ENCODE data around the gene VAC14. TPM values are rescaled to one million over a fixed set of nuclear protein-coding genes. Genes with fewer than 3 reads are reported as not detected.
A peak's percentile ranks its signal among the peaks of the same experiment; 100 is the strongest.

VAC14 gene
- total RNA-seq, 1 donor from 2014 or later, result 36.3 TPM

- no peak overlapping the region for H3K4me3 Mint-ChIP-seq
- DNase-seq, result no peak
- peaks cover 6% of the 10 kb centered on the region for H3K36me3 Mint-ChIP-seq (ENCODE audit: low read depth)
- H3K27me3 Mint-ChIP-seq, result no peaks in the 10 kb centered on the region
- no peak overlapping the region for H3K27ac Mint-ChIP-seq
- no peaks in the 10 kb centered on the region for H3K9me3 Mint-ChIP-seq
- peaks cover 20% of the 10 kb centered on the region for H3K4me1 Mint-ChIP-seq
- intact Hi-C loops (cut with micrococcal nuclease), result no loop called here
Observed at GRCh38 chr16:70694088-70694867, 106.7 kb downstream of the VAC14 start.

GRCh38 chr16:70692873-70693671 lies 107.9 kb downstream of the VAC14 start:
- intact Hi-C loops (cut with micrococcal nuclease), result no loop called here
- Mint-ChIP-seq H3K27me3 (no peaks in the 10 kb centered on the region), H3K4me1 (peaks cover 20% of the 10 kb centered on the region)

GRCh38 chr16:70692130-70692872 lies 108.7 kb downstream of the VAC14 start:
- Mint-ChIP-seq H3K9me3 (no peaks in the 10 kb centered on the region), H3K27me3 (peaks cover 1% of the 10 kb centered on the region), H3K27ac (no peak overlapping the region), H3K4me1 (peaks cover 19% of the 10 kb centered on the region), H3K36me3 (ENCODE audit: low read depth) (peaks cover 4% of the 10 kb centered on the region), H3K4me3 (no peak overlapping the region)
- no peak for DNase-seq
- intact Hi-C loops (cut with micrococcal nuclease), result no loop called here

More at GRCh38 chr16:70692873-70693671, 107.9 kb downstream of the VAC14 start:
- no peak overlapping the region for H3K4me3 Mint-ChIP-seq
- no peaks in the 10 kb centered on the region for H3K9me3 Mint-ChIP-seq
- H3K36me3 Mint-ChIP-seq (ENCODE audit: low read depth), result peaks cover 4% of the 10 kb centered on the region
- H3K27ac Mint-ChIP-seq, result no peak overlapping the region
- no peak for DNase-seq

DNA sequence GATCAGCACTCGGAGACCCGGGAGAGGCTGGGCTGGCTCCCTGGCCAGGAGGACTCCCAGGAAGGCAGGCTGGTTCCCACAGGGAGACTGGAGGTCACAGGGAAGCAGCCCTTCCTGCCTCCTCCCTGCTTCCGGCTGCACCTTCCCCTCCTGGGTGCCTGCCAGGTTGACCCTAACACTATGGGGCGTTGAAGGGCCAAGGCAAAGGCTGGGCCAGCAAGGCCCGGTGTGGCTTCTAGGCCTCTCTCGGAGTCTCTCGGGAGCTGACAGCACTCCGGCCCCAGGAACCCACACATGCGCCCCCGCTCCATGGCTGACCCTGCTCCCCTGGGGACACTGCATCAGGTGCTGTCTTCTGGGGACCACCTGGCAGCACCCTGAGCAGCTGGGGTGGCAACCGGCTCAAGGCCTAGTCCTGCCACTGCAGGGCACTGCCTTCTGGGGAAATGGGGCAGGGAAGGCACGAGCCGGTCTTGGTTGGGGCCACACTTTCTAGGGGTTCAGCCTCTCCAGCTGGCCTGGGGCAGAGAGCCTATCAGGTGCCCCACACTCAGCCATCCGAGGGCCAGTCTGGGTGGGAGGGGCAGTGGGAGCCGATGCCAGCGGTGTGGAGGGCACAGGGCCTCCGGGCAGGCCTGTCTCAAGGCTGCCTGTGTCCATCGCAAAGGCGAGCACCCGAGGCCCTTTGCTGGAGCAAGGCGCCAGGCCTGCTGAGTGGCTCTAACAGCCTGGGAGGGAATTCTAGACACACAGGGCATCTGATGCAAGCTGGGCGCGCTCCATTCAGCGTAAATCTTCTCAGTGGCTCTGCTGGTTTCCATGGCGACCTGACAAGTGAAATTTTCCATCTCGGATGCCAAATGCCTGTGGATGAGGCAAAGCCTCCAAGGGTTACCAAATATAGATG lies 109.5 kb downstream of the VAC14 start:
- H3K9me3 Mint-ChIP-seq, result no peaks in the 10 kb centered on the region
- peaks cover 2% of the 10 kb centered on the region for H3K36me3 Mint-ChIP-seq (ENCODE audit: low read depth)
- H3K27me3 Mint-ChIP-seq, result peaks cover 4% of the 10 kb centered on the region
- H3K27ac Mint-ChIP-seq, result no peak overlapping the region
- DNase-seq, result no peak
- H3K4me1 Mint-ChIP-seq, result peaks cover 12% of the 10 kb centered on the region
- no peak overlapping the region for H3K4me3 Mint-ChIP-seq
- intact Hi-C loops (cut with micrococcal nuclease), result no loop called here

- intact Hi-C loops (cut with micrococcal nuclease), result no loop called here
- Mint-ChIP-seq H3K9me3 (no peaks in the 10 kb centered on the region), H3K4me3 (no peak overlapping the region), H3K36me3 (ENCODE audit: low read depth) (peaks cover under 1% of the 10 kb centered on the region), H3K27ac (no peak overlapping the region), H3K27me3 (peaks cover 8% of the 10 kb centered on the region), H3K4me1 (peaks cover under 1% of the 10 kb centered on the region)
- DNase-seq, result no peak
Observed at GRCh38 chr16:70689970-70690891, 110.7 kb downstream of the VAC14 start.

- Mint-ChIP-seq H3K27ac (no peak overlapping the region), H3K4me3 (no peak overlapping the region), H3K27me3 (peaks cover 14% of the 10 kb centered on the region), H3K9me3 (no peaks in the 10 kb centered on the region), H3K4me1 (no peaks in the 10 kb centered on the region), H3K36me3 (ENCODE audit: low read depth) (no peaks in the 10 kb centered on the region)
- intact Hi-C loops (cut with micrococcal nuclease), result no loop called here
- DNase-seq, result no peak
Observed at GRCh38 chr16:70689035-70689969, 111.7 kb downstream of the VAC14 start.

GRCh38 chr16:70688246-70688742 lies 112.7 kb downstream of the VAC14 start:
- H3K27ac Mint-ChIP-seq, result no peak overlapping the region
- intact Hi-C loops (cut with micrococcal nuclease), result no loop called here
- peaks cover 19% of the 10 kb centered on the region for H3K27me3 Mint-ChIP-seq

GRCh38 chr16:70687671-70688245 lies 113.2 kb downstream of the VAC14 start:
- H3K27ac Mint-ChIP-seq, result no peak overlapping the region
- H3K9me3 Mint-ChIP-seq, result no peaks in the 10 kb centered on the region
- intact Hi-C loops (cut with micrococcal nuclease), result no loop called here
- H3K36me3 Mint-ChIP-seq (ENCODE audit: low read depth), result no peaks in the 10 kb centered on the region
- no peak overlapping the region for H3K4me3 Mint-ChIP-seq
- no peak for DNase-seq
- H3K27me3 Mint-ChIP-seq, result peaks cover 21% of the 10 kb centered on the region
- H3K4me1 Mint-ChIP-seq, result no peaks in the 10 kb centered on the region

More at GRCh38 chr16:70688246-70688742, 112.7 kb downstream of the VAC14 start:
- no peaks in the 10 kb centered on the region for H3K36me3 Mint-ChIP-seq (ENCODE audit: low read depth)
- DNase-seq, result no peak
- H3K9me3 Mint-ChIP-seq, result no peaks in the 10 kb centered on the region
- H3K4me1 Mint-ChIP-seq, result no peaks in the 10 kb centered on the region
- H3K4me3 Mint-ChIP-seq, result no peak overlapping the region

DNA sequence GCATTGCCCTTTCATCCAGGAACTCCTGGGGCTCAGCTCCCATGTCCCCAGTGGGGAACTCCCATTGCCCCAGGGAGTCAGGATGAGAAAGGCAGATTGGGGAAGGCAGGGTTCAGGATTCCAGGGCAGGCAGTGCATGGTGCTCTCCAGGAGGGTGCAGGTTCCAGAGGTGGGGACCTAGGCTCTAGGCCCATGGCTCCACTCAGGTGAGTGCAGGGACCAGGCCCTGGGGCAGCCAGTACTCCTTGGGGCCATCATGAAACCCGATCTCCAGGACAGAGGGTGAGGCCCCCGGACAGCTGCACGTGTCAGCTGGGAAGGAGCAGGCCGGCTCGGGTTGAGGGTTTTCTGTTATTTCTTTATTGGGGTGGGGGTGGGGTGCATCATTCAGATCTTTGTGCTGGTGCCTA lies 113.9 kb downstream of the VAC14 start:
- H3K9me3 Mint-ChIP-seq, result no peaks in the 10 kb centered on the region
- DNase-seq, result no peak
- H3K4me1 Mint-ChIP-seq, result no peaks in the 10 kb centered on the region
- H3K4me3 Mint-ChIP-seq, result no peak overlapping the region
- no peaks in the 10 kb centered on the region for H3K36me3 Mint-ChIP-seq (ENCODE audit: low read depth)
- intact Hi-C loops (cut with micrococcal nuclease), result no loop called here
- no peak overlapping the region for H3K27ac Mint-ChIP-seq
- peaks cover 25% of the 10 kb centered on the region for H3K27me3 Mint-ChIP-seq

DNA sequence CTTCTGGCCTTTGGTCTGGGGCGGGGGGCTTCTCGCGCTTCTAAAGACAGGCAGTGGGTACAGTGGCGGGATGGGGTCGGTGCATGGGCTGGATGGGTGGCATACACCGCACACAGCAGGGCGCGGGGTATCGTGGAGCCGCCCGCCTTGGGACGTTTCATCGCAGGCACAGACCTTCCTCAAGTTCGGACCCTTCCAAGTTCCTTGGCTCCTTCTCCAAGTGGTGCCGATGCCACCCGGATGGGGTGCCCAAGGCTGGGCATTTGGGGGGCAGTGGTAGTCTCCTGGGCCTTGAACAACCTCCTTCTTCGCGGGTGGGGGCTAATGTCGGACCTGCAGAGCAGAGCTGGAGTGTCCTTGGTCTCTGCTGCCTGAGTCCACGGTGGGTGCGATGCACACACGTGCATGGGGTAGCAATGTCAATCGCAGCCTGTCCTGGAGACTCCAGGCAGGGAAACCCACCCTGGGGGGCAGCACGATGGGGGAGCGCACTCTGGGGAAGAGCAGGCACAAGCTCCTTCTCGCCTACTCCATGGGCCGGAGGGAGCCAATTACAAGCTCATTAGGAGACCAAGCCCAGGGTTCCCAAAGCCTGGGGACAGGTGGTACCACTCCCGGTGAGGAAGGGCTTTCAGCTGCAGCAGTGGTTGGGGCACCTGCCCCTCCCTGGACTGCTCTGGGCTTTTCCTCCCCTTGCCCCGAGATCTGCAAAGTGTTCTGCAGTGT lies 114.4 kb downstream of the VAC14 start:
- Mint-ChIP-seq H3K9me3 (no peaks in the 10 kb centered on the region), H3K36me3 (ENCODE audit: low read depth) (no peaks in the 10 kb centered on the region), H3K4me3 (peak overlapping the region; percentile 32), H3K4me1 (no peaks in the 10 kb centered on the region), H3K27me3 (peaks cover 25% of the 10 kb centered on the region), H3K27ac (no peak overlapping the region)
- intact Hi-C loops (cut with micrococcal nuclease), result no loop called here
- DNase-seq, result no peak

DNA sequence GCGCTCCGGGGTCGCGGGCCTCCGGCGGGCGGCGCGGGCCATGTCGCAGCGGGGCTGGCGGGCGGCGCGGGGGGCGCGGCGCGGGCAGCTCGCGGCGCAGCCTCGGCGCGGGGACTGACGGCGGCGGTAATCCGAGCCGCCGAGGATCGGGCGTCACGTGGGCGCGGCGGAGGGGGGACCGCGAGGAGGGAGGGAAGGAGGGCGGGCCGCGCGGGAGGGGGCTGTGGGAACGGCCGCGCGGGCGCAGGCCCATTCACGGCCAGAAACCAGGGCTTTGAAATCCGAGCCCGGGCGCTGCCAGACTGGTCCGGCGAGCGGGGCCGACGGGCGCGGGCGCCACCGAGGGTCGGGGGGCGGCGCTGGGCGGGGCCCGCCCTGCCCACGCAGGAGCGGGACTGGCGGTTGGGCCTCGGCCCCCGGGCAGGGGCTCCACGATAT lies 115.0 kb downstream of the VAC14 start, which contains the start of gene MTSS2:
TSS of gene MTSS2 (minus strand) at position 116 of the 438 bp plus-strand sequence. CDS start 262 bp downstream, outside the sequence.
- peak within 1 kb of the TSS; percentile 59 for H3K4me3 Mint-ChIP-seq
- no peaks in the 10 kb centered on the region for H3K9me3 Mint-ChIP-seq
- peaks cover 25% of the 10 kb centered on the region for H3K27me3 Mint-ChIP-seq
- H3K27ac Mint-ChIP-seq, result no peak within 1 kb of the TSS
- intact Hi-C loops (cut with micrococcal nuclease), result no loop called here
- H3K4me1 Mint-ChIP-seq, result no peaks in the 10 kb centered on the region
- DNase-seq, result peak; percentile 75
- no peaks in the 10 kb centered on the region for H3K36me3 Mint-ChIP-seq (ENCODE audit: low read depth)
